ENCODE results near the gene ATG5. TPM values are rescaled to one million over a fixed set of nuclear protein-coding genes. Genes with fewer than 3 reads are reported as not detected.

ATG5 gene
- total RNA-seq, 2 experiments from 2014 or later, result 31.2 to 32.4 TPM

DNA sequence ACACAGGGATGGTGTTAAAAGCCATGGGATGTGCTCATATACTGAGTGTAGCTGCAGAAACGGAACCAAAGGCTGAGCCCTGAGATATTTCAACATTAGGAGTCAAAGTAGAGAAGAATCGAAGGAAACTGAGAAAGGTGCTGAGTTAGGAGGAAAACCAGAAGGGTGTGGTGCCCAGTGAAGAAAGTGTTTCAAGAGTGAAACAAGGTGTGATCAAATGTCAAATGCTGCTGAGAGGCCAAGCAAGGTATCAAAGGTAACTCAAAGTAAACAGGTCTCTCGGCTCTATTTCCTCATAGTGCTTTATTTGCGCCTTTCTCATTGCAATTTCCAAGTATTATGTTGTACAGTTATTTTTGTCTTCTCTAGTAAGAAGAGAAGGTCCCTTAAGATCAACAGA lies 145.4 kb downstream of the ATG5 start:
- Mint-ChIP-seq H3K4me1 (ENCODE audit: low read depth) (peaks cover 43% of the 10 kb centered on the region), H3K36me3 (ENCODE audit: low read depth) (peaks cover 3% of the 10 kb centered on the region), H3K9me3 (no peaks in the 10 kb centered on the region), H3K27me3 (peaks cover 5% of the 10 kb centered on the region), H3K27ac (no peak overlapping the region), H3K4me3 (no peak overlapping the region)
- ATAC-seq, result no peak
- no peak for DNase-seq
- intact Hi-C loops (cut with micrococcal nuclease), result no loop called here
- TF ChIP-seq, protein P1, sequence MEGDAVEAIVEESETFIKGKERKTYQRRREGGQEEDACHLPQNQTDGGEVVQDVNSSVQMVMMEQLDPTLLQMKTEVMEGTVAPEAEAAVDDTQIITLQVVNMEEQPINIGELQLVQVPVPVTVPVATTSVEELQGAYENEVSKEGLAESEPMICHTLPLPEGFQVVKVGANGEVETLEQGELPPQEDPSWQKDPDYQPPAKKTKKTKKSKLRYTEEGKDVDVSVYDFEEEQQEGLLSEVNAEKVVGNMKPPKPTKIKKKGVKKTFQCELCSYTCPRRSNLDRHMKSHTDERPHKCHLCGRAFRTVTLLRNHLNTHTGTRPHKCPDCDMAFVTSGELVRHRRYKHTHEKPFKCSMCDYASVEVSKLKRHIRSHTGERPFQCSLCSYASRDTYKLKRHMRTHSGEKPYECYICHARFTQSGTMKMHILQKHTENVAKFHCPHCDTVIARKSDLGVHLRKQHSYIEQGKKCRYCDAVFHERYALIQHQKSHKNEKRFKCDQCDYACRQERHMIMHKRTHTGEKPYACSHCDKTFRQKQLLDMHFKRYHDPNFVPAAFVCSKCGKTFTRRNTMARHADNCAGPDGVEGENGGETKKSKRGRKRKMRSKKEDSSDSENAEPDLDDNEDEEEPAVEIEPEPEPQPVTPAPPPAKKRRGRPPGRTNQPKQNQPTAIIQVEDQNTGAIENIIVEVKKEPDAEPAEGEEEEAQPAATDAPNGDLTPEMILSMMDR (IDR thresholded peaks at IDR 0.05), result no peak
- ChIA-PET POLR2A (interaction anchor here (1.3 to 2.0 kb wide), 3 partner anchors 10 to 66 kb away, joined by 3 to 6 read pairs (median 3); no protein-coding TSS in a partner anchor), CTCF (interaction anchor here (1.9 to 2.8 kb wide), 2 partner anchors 14 to 17 kb away, joined by 5 to 13 read pairs; no protein-coding TSS in a partner anchor)

DNA sequence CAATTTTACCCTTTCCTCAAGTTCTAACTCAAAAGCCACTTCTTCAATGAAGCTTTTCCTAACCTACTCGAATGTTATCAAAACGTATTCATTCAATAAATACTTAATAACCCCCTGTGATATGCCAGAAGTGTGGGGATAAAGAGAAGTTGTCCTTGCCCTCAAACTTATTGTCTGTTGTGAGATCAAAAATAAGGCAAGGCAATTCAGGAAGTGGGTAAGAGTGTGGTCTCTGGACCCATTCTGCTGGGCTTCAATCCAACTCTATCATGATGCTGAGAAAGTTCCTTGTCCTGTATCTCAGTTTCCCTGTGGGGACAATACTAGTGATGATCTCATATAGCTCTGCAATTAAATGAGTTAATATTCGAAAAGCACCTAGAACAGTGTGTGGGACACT lies 146.7 kb downstream of the ATG5 start:
- intact Hi-C loops (cut with micrococcal nuclease), result no loop called here
- TF ChIP-seq, protein P1 (IDR thresholded peaks at IDR 0.05), result no peak
- Mint-ChIP-seq H3K4me1 (ENCODE audit: low read depth) (peaks cover 36% of the 10 kb centered on the region), H3K27ac (no peak overlapping the region), H3K27me3 (peaks cover 5% of the 10 kb centered on the region), H3K4me3 (no peak overlapping the region), H3K9me3 (no peaks in the 10 kb centered on the region), H3K36me3 (ENCODE audit: low read depth) (peaks cover 3% of the 10 kb centered on the region)
- DNase-seq, result no peak
- ATAC-seq, result no peak
- ChIA-PET CTCF (interaction anchor here (1.9 to 2.7 kb wide), 4 partner anchors 8 to 44 kb away, joined by 3 to 9 read pairs (median 6); no protein-coding TSS in a partner anchor), POLR2A (interaction anchor here (1.1 to 2.3 kb wide), 5 partner anchors 11 to 64 kb away, joined by 3 to 13 read pairs (median 5); no protein-coding TSS in a partner anchor)

DNA sequence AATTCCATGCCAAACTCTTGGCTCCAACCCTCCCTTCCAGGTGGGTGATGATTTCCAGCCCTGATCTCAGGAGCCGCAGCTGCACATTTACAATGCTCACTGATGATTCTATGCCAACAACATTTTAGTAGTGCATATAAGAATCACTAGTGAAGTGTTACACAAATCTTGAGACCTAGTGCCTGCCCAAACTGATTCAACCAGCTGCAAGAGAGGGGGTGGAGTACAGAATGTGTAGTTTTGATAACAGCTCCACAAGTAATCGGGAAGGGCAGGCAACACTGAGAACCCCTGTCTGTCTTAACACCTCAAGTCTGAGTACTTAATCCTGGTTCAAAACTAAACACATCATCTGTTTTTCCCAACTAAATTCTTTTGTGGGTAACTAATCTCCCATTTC lies 147.8 kb downstream of the ATG5 start:
- intact Hi-C loops (cut with micrococcal nuclease), result no loop called here

DNA sequence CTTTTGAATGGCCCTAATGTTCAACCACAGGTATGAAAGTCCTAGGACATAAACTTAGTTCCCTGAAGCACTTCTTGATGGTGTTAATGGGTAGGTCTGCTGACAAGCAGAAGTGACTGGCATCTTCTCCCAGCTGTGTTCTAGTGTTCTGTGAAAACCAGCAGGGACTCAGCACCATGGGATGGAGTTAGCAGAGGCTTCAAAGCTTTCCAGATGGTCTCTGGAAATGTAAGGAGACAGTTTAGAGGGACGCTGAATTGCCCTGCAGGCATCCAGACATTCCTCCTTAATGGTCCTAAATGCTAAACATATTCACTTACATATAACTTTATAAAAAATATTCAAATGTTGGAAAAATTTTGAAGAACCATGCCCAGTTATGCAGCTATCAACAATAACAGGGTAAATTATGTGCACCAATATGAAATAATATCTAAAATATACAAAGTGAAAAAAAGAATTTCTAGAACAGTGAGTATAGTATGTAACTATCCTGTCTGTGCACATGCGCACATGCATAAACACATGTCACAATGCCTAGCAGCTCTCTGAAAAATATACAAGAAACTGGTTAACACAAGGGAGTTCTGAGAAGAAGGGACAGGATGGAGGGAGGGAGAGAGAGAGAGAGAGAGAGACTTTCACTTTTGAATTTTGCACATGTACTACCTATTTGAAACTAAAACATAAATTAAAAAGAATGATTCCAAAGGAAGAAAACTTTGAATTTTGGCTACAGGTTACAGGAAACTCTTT lies 152.3 kb downstream of the ATG5 start:
- H3K36me3 Mint-ChIP-seq (ENCODE audit: low read depth), result no peaks in the 10 kb centered on the region
- ATAC-seq (peak; percentile 59), DNase-seq (no peak)
- peaks cover 2% of the 10 kb centered on the region for H3K9me3 Mint-ChIP-seq
- TF ChIP-seq, protein P1 (IDR thresholded peaks at IDR 0.05), result no peak
- no peak overlapping the region for H3K27ac Mint-ChIP-seq
- ChIA-PET POLR2A (interaction anchor here (1.2 to 1.6 kb wide), 3 partner anchors 10 to 31 kb away, joined by 3 to 7 read pairs (median 3); no protein-coding TSS in a partner anchor), CTCF (interaction anchor here (1.0 to 1.7 kb wide), 2 partner anchors 10 to 166 kb away, joined by 3 to 5 read pairs; no protein-coding TSS in a partner anchor)
- peaks cover 44% of the 10 kb centered on the region for H3K4me1 Mint-ChIP-seq (ENCODE audit: low read depth)
- no peak overlapping the region for H3K4me3 Mint-ChIP-seq
- H3K27me3 Mint-ChIP-seq, result peaks cover 5% of the 10 kb centered on the region
- intact Hi-C loops (cut with micrococcal nuclease), result no loop called here

More for the DNA sequence above, 147.8 kb downstream of the ATG5 start:
- Mint-ChIP-seq H3K4me1 (ENCODE audit: low read depth) (peaks cover 34% of the 10 kb centered on the region), H3K36me3 (ENCODE audit: low read depth) (no peaks in the 10 kb centered on the region), H3K9me3 (no peaks in the 10 kb centered on the region), H3K4me3 (no peak overlapping the region), H3K27ac (no peak overlapping the region), H3K27me3 (peaks cover 5% of the 10 kb centered on the region)
- POLR2A ChIA-PET, result interaction anchor here (1.4 to 2.3 kb wide), 3 partner anchors 8 to 14 kb away, joined by 4 to 13 read pairs (median 4); no protein-coding TSS in a partner anchor
- no peak for DNase-seq
- TF ChIP-seq, protein P1 (IDR thresholded peaks at IDR 0.05), result no peak
- CTCF ChIA-PET, result interaction anchor here (0.9 to 2.7 kb wide), 4 partner anchors 10 to 45 kb away, joined by 3 to 9 read pairs (median 6); no protein-coding TSS in a partner anchor
- no peak for ATAC-seq

Data from activated CD8-positive, alpha-beta T cell treated with anti-CD3 and anti-CD28 coated beads for 36 hours (primary cell).